Uterus (tissue), 2 donors: ENCODE measurements around the gene SRRM1.

Source experiments
- POLR2A ChIP-seq, 2 donors: fragments of 450-650 bp; IDR thresholded peaks; one replicate each; pipeline ENCODE4 v1.6.1; 2016; ENCODE audit warnings: antibody characterized with exemption in 2 of 2, mild to moderate bottlenecking in 1 of 2, moderate library complexity in 1 of 2
- TF ChIP-seq, protein P1 (sequence below), 4 experiments: fragments of 200-600 bp in 2 of 4; fragments of 450-650 bp in 2 of 4; sonication (generic) in 2 of 4; IDR thresholded peaks; one replicate each; pipeline ENCODE4 v1.5.1; 2016 to 2019; ENCODE audit warnings: antibody characterized with exemption in 4 of 4, mild to moderate bottlenecking in 2 of 4, moderate library complexity in 1 of 4

DNA sequence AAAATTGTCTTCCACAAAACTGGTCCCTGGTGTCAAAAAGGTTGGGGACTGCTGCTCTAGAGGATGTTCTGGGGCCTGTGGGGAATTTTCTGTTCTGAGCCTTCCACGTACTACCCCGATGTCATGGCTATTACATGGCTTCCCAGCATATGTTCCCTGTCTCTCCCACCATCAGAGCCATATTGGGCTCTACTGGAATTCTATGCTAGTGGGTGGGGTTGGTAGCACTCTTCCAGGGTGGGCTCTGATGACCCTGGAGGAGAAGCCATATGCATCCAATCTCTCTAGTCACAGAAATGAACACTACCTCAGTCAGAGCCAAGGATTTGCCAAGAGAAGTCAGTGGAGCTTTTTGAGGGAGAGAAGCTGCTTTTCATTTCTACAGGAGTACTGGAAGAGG, 47.9 kb downstream of the SRRM1 start:
- TF ChIP-seq, protein P1, sequence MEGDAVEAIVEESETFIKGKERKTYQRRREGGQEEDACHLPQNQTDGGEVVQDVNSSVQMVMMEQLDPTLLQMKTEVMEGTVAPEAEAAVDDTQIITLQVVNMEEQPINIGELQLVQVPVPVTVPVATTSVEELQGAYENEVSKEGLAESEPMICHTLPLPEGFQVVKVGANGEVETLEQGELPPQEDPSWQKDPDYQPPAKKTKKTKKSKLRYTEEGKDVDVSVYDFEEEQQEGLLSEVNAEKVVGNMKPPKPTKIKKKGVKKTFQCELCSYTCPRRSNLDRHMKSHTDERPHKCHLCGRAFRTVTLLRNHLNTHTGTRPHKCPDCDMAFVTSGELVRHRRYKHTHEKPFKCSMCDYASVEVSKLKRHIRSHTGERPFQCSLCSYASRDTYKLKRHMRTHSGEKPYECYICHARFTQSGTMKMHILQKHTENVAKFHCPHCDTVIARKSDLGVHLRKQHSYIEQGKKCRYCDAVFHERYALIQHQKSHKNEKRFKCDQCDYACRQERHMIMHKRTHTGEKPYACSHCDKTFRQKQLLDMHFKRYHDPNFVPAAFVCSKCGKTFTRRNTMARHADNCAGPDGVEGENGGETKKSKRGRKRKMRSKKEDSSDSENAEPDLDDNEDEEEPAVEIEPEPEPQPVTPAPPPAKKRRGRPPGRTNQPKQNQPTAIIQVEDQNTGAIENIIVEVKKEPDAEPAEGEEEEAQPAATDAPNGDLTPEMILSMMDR (IDR thresholded peaks at IDR 0.05): no peak
- no peak for TF ChIP-seq POLR2A (IDR thresholded peaks at IDR 0.05)
